Smooth muscle cell of the brain vasculature (primary cell): ENCODE measurements around the gene CSF1R.

Experiments used
- DNase-seq: peaks from one replicate; pipeline ENCODE4 v3.0.0-alpha.2; 2012; ENCODE audit warnings: low read depth, low spot score

Gene CSF1R

DNA sequence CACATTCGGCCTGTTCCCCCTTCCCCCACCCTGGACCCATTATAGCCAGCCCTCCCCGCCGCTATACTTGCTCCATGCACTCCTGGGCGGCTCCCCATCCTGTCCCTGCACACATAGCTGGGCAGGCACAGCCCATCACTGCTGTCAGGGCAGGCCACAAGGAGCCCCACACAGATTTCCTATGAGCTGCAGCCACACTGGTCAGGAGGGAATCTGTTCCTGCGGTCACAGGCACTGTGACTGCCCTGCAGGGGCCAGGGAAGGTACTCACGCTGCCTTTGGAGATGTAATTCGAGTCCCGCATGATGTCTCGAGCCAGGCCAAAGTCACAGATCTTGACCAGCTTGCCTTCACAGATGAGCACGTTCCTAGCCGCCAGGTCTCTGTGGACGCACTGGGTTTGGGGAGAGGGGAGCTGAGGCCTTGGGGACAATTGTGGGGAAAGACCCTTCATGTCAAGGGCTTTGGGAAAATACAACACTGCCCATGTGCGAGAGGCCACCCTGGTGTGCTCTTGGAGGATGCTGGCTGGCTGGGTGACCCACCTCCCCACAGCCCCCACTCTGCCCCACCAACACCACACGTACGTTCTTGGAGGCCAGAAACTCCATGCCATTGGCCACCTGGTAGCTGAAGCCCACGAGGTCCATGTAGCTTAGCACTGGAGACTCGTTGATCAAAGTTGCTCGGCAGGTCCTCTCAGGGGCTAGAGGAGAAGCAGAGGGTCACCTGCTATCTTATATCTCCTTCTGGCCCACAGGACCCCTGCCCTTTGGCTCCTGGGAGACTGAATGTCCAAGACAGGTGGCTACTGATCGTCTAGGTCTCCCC, 34.5 kb upstream of the CSF1R start:
- DNase-seq: no peak

- DNase-seq: no peak
Measured at GRCh38 chr5:150120062-150120441, 33.7 kb upstream of the CSF1R start.

- no peak for DNase-seq
Measured at GRCh38 chr5:150119421-150120061, 33.2 kb upstream of the CSF1R start.

DNA sequence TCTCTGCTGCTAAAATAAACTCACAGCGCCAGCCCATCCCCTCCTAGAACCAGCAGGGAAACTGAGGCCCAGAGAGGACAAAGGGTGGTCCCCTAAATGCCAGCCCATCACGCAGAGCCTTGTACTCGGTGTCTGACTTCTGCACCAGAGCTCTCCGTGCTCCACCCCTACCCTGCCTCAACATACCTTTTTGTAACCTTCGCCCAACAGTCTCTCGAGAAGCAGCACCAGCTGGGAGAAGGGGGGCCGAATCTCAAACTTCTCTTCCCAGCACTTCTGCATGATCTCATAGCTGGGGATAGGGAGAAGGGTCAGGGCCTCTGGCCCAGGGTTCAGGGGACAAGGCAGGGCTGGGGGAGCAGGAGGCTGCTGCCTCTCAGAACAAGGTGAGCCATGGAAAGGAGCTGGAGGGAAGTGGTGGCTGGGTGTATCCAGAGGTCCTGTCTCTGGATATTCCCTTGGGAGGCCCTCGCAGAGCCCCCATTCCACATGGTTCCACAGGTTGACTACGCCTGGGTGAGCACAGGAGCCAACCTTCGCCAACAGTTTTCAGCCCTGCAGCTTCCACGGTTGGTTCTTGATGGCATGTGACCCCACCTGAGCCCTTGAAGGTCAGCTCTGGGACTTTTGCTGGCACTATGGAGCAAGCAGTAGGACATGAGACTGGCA, 32.3 kb upstream of the CSF1R start:
- DNase-seq: no peak

GRCh38 chr5:150117945-150118560, 31.7 kb upstream of the CSF1R start:
- DNase-seq: no peak

DNA sequence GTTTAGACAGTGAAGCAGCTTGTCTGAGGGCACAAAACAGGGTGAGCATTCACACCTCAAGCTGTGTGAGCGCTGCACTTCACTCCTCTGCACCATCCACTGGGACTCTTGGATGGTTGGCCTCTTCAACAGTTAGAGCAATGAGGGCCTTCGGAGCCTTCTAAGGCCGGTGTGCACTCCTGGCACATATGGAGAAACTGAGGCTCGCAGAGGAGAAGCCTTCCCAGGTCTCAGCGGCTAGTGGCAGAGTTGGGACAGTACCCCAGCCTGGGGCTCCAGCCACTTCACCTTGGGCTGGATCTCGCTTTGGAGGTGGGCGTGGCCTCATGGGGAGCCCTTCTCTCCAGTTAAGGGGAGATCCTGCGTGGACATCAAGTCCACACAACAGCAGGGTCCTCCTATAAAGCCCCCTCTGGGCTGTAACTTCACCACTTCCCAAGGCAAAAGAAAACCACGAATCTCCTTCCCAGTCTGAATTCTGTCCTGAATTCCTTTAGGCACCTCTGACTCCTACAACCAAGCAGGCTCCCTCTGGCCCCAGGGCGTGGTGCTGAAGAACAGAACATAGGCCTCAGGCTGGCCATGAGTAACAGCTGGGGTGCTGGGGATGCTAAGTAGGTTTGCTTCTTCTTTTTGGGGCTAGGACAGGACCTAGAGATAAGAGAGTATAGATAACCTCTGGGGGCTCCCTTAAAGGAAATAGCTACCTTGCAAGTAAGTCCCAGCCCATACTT, 30.5 kb upstream of the CSF1R start:
- no peak for DNase-seq

- no peak for DNase-seq
Measured at GRCh38 chr5:150114773-150115408, 28.5 kb upstream of the CSF1R start.

DNA sequence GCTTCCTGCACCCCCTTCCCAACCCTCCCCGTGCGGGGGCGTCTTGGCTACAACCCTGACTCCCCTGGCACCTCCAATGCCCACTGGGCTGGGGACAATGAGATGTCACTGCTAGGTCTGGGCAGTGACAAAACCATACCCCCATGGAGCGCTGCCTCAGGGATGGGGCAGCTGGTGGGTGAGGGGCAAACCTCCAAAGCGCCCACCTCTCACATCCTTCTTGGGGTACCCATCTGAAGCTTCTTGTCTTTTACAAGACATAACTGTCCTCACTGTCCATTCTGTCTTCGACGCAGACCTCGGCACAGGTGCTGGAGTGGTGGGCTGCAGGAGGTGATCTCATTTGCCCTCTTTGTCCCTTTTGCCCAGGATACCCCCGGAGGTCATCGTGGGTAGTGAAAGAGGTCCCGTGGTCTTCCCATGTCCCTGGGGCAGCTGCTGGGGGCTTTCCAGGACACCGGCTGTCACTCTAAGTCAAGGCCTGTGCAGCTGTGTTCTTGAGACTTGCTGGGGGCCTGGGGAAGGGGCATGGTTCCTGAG, 27.8 kb upstream of the CSF1R start:
- DNase-seq: no peak

- DNase-seq: no peak
Measured at GRCh38 chr5:150113047-150113744, 26.8 kb upstream of the CSF1R start.

DNA sequence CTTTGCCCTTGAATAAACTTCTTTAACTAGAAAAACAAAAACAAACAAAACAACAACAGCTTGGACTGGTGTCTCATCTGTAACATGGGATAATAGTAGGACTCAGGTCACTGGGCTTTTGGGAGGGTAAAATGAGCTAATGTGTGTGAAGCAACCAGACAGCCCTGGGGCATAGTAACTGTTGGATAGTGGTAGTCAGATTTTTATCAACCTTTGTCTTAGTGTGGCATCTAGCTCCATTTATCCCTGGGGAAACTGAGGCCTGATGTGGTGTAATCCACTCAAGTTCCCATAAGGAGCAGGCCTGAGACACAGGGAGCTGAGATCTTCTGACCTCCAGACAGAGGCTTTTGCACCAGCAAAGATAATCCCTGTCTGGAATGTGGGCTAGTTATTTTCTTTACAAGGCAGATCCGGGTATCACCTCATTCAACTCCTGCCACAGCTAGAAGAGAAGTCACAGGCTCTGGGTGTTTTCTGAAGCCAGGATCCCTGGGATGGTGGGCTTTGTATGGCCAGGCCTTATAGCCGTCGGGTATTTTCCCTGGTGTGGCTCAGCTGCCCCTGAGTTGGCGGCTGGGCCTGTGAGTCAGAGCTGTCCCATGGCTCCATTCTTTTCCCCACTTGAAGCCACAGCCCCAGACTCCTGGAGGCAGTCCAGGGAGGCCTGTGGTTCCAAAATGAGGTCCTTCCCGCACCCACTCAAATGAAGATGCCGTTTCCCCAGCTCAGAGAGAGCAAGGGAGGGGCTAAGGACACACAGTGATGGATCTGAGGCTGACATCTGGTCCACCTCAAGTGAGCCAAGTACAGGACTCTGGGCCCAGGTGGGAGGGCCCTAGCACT, 26.1 kb upstream of the CSF1R start:
- DNase-seq: peak; percentile 64

DNA sequence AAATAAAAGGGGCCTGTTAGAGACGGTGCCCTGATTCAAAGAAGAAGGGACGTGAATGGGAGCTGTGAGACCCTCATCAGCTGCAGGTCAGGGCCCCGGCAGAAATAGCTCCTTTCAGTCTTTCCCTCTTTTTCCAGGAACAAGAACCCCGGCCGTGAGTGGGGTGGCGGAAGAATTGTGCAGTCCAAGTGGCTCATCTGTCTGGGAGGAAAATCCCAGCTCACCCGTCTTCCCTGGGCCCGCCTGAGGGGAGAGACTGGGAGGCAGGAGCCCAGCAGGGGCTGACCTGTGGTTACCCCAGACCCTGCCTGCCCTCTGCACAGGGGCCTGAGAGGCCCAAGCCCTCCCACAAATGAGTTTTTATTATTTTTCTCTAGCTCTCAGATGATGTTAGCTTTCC, 24.8 kb upstream of the CSF1R start:
- DNase-seq: no peak

DNA sequence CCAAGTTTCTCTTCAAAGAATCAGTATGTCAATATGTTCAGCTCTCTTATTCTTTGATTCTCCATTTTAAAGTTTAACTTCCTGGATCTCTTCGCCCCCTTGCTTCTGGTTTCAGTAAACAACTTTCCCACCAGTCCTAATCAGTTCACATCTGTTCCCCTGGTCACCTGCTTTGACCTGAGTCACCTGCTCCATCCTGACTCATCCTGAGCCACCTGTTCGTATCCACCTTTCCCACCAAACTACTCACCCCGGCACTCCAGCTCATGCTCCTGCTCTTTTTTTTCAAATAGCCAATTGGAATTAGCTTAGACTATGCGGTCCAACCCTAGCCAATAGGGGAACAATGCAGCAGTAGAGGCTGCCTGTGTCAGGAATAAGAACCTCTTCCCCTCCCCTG, 23.6 kb upstream of the CSF1R start:
- no peak for DNase-seq

DNA sequence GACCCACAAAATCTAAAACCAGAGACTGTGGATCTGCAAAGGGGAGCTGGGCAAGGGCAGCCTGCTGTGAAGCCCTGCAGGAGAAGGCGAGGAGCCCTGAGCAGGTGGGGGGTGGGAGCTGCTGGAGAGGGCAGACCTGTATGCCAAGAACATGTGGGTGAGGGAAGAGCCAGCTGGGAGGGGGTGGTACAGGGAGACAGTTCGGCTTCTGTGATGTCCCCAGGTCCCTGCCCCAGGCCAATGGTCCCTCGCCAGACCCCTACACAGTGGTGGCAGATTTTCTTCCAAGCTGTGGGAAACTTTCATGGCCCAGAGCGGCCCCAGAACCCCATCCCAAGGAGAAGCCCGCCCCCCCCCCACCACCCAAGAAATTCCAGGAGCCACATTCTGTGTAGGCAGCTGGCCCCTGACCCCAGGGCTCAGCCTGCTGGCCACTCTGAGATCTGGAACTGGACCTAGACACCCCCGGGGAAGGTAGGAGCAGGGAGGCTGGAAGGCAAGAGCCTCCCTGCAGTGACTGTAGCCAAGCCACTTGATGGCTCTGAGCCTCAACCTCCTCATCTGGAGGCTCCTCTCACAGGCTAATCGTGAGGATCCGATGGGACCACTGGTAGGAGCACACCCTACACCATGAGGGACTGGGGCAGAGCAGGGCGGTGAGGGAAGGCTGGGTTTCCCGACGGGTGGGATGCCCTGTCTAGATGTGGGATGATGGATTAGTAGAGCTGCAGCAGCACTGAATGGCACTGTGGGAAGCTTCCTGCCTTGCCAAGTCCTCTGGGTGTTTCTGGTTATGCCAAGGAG, 22.6 kb upstream of the CSF1R start:
- no peak for DNase-seq

GRCh38 chr5:150107909-150108447, 21.6 kb upstream of the CSF1R start:
- no peak for DNase-seq

DNA sequence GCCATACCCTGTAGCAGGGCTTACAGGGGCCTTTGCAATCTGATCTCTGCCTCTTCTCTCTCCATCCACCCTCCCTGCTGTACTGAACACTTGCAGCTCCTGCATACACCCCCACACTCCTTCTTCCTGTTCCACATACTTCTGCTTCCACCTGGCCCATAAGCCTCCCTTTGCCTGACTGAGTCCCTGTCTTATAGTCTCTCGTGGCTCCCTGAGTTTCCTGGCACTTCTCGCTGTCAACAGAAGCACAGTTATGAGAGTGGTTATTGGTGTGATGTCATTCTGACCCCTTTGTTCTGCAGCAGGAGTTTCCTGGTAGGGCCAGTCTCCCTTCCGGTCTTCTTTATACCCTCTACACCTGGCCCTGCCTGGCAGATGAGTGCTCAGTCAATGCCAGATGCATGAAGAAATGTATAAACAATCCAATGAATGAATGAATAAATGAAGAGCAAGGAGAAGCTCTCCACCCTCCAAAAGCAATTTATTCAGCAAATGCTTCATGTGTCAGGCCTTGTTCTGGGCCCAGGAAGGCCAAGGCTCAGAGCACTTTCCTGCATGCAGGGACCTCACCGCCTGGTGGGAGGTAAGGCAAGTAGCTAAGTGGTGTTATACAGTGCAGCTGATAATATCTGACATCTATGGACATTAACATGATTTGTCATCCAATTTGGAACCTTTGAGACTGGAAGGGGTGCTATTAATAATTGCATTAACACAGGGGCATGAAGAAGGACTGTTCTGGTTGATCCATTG, 20.5 kb upstream of the CSF1R start:
- no peak for DNase-seq

- no peak for DNase-seq
Measured at GRCh38 chr5:150105928-150106615, 19.7 kb upstream of the CSF1R start.

DNA sequence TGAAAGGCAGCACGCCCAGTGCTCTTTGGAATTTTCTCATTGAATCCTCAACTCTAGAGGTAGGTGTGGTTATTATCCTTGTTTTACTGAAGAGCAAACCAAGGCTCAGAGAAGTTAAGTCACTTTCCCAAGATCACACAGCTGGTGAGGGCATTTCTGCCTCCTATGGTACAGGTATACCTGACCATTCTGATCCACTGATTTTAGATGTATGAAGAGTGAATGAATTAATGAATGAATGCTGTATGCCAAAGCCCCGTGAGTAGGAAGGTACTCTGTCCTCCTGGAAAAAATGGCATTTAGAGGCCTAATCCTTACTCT, 18.2 kb upstream of the CSF1R start:
- no peak for DNase-seq
